CD4-positive, alpha-beta T cell treated with Interleukin-15 for 4 hours (primary cell): ENCODE measurements around the gene STARD13.

Experiments used
- DNase-seq: peaks from one replicate; pipeline ENCODE4 v3.0.0-alpha.2; 2020; ENCODE audit warnings: low spot score

The STARD13 gene

DNA sequence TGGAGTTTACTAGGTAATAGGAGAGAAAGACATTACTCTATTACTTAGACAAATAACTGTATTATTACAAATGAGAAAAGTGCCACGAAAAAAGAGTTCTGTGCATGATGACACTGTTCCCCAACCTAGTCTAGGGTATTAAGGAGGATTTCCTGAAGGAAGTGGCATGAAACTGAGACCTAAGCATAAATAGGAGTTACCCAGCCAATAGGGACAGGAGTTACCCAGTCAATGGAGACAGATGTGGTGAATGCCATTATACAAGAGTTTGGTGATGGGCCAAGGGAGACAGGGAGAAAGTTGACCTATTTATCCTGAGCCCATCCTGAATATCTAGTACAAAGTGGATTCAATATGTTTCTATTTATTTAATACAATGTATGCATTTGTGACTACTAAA lies 203.9 kb downstream of the STARD13 start:
- DNase-seq, result no peak

- DNase-seq, result no peak
These were observed 204.5 kb downstream of the STARD13 start for GRCh38 chr13:33080972-33081590.

- DNase-seq, result no peak
These were observed 205.6 kb downstream of the STARD13 start for GRCh38 chr13:33079960-33080359.

DNA sequence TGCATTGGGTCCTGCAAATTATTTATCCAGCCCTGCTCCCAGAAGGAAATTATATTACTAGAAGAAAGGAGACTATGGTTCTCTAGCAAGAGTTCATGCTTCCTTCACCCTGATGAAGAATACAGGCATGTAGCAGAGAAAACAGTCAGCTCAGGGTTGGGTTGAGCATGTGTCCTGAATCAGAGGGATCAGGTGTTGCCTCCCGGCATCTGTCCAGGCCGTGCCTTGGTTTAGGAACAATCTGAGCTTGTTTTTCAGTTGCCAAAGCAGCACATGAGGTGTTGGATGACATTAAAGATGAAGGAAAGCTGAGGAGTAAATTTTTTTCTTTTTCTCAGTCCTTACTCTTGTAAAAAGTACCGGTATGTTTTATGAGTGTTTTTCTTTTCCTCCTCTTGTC lies 207.3 kb downstream of the STARD13 start:
- no peak for DNase-seq

GRCh38 chr13:33076001-33076992 lies 209.3 kb downstream of the STARD13 start:
- DNase-seq, result no peak

- DNase-seq, result no peak
These were observed 212.2 kb downstream of the STARD13 start for GRCh38 chr13:33073338-33073737.

- DNase-seq, result no peak
These were observed 212.8 kb downstream of the STARD13 start for GRCh38 chr13:33072759-33073158.

DNA sequence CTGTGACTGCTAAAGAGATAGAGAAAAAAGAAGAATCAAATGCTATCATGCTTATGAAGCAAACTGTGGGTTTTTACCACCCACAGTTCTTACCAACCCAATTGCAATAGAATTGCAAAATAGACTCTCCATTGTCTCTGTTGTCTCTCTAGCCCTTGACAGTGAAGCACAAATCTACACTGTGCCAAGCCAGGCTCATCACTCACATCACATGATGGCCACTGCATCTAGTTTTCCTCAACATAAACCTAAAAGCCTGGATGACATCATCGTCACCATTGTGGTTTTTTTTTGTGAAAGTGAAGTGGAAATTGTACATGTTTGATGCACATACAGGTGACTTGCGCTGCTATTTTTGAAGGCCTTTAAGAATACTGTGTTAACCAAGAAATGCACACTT lies 213.3 kb downstream of the STARD13 start:
- no peak for DNase-seq

DNA sequence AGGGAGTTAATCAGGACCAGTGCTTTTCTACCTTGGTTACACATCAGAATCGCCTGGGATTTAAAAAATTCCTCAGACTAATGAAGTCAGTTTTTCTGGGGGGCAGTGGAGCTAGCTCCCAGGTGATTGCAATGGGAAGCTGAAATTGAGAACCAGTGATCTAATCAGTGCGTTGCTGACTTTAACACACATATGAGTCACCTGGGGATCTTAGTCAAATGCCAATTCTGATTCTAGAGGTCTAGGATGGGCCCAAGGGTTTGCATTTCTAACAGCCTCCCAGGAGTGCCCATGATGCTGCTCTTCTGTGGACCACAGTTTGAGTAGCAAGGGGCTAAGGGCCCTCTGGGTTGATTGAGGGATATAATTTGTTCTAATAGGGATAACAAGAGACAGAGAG lies 214.8 kb downstream of the STARD13 start:
- DNase-seq, result no peak

GRCh38 chr13:33069365-33069764 lies 216.2 kb downstream of the STARD13 start:
- no peak for DNase-seq

GRCh38 chr13:33066329-33066728 lies 219.2 kb downstream of the STARD13 start:
- DNase-seq, result no peak

DNA sequence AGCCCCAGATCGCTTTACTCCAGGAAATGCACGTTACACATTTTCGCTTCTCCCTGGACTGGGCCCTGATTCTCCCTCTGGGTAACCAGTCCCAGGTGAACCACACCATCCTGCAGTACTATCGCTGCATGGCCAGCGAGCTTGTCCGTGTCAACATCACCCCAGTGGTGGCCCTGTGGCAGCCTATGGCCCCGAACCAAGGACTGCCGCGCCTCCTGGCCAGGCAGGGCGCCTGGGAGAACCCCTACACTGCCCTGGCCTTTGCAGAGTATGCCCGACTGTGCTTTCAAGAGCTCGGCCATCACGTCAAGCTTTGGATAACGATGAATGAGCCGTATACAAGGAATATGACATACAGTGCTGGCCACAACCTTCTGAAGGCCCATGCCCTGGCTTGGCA lies 224.7 kb downstream of the STARD13 start:
- DNase-seq, result no peak

DNA sequence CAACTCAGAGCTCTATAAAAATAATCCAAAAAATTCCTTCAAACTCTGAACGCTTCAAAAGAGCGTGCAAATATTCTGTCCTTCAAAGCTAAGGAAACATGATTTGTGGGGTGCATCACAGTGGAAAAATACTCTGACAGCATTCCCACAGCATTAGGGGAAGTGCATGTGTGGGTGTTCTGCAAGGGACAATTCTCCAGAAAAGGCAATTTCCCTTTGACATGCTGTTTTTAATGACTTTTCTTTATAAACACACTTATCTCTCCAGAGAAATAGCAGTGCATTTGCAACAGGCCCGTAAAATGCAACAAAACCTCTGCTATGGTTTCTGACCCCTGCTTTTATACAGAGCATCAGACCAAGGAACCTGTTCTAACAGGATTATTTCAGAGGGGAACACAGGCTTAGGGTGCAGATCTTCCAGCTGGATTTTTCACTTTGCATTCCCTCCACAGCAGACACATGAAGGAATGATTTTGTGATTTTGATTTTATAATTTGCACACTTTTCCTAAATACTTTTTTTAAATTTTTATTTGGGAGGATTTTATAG lies 226.7 kb downstream of the STARD13 start:
- no peak for DNase-seq

DNA sequence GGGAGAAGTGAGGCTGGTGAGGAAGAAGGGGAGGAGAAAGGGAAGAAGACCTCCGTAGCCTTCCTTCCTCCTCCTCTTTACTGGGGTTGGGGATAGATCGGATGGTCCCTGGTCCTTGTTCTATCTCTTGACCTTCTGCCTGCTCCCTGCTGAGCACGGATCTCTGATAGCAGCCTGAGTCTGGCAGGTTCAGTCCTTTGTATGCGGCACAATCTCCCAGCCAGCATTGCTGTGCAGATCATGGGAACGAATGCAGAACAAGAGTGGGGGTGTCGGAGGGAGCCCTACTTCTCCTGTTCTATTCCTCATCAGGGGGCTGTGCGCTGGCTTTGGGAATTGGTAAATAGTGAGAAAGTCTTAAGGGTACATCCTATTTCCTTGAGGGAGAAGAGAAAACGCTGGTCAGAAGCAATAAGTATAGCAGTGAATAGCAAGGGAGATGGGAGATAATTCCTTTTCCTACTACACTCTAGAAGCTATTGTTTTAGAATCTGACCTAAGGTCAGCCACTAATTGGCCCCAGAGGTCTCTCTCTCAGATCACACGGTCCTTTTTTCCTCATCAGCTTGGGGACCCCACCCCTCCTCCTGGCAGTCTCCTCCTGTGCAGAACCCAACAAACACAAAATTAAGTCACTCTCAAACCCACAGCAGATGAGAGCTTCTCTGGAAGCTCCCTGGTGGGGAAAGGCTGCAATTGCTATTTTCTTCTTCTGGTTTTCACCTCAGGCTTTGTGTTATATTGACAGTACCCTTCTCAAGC lies 228.4 kb downstream of the STARD13 start:
- no peak for DNase-seq

GRCh38 chr13:33053397-33054066 lies 232.0 kb downstream of the STARD13 start:
- DNase-seq, result no peak
